WTC11 (cell line): ENCODE measurements around the gene PLEKHA1. TPM values are rescaled to one million over a fixed set of nuclear protein-coding genes. Genes with fewer than 3 reads are reported as not detected.

Experiments used
- ATAC-seq: fragments of 200-7000 bp; cut with Tn5 transposase; 2 replicates; pipeline ENCODE4 v1.10.0; 2021; ENCODE audit warnings: mild to moderate bottlenecking, moderate library complexity
- CTCF ChIA-PET: fragments of 300-600 bp; sonication (Branson Sonifier 250); formaldehyde crosslinking; loops from one replicate; lab custom pipeline; 2021; ENCODE audit warnings: antibody characterized with exemption; lab: Charles Lee
- POLR2A ChIA-PET: fragments of 350-600 bp; sonication (Branson Sonifier 250); formaldehyde crosslinking; loops from one replicate; lab custom pipeline; 2021; ENCODE audit warnings: antibody characterized with exemption; lab: Charles Lee
- DNase-seq: peaks from one replicate; pipeline ENCODE4 v3.0.0; 2021; ENCODE audit warnings: low spot score
- H3K27ac Mint-ChIP-seq: 2 replicates; pipeline ENCODE4 v1.8.0; 2021; ENCODE audit warnings: mixed read lengths
- H3K27me3 Mint-ChIP-seq: 2 replicates; pipeline ENCODE4 v1.8.0; 2021; ENCODE audit warnings: low read depth, mild to moderate bottlenecking, moderate library complexity, mixed read lengths
- H3K36me3 Mint-ChIP-seq: 2 replicates; pipeline ENCODE4 v1.8.0; 2021; ENCODE audit warnings: mixed read lengths
- H3K4me1 Mint-ChIP-seq: 2 replicates; pipeline ENCODE4 v1.8.0; 2022; ENCODE audit warnings: mixed read lengths
- H3K4me3 Mint-ChIP-seq: 2 replicates; pipeline ENCODE4 v1.8.0; 2021; ENCODE audit warnings: mild to moderate bottlenecking, moderate library complexity, mixed read lengths
- H3K9me3 Mint-ChIP-seq: 2 replicates; pipeline ENCODE4 v1.8.0; 2021; ENCODE audit warnings: mixed read lengths
- CREM ChIP-seq: sonication (generic); formaldehyde crosslinking; IDR thresholded peaks from 2 replicates; pipeline ENCODE4 v1.8.1; 2022; ENCODE audit warnings: mild to moderate bottlenecking, missing genetic modification reagents, moderate library complexity
- GTF2I ChIP-seq: fragments of 250-450 bp; sonication (Bioruptor Pico); conservative IDR thresholded peaks from 2 replicates; pipeline ENCODE4 v1.4.0; 2021; ENCODE audit warnings: mild to moderate bottlenecking
- JUN ChIP-seq: sonication (generic); formaldehyde crosslinking; IDR thresholded peaks from 2 replicates; pipeline ENCODE4 v1.8.0; 2023; ENCODE audit warnings: mild to moderate bottlenecking, missing genetic modification reagents
- KAT7 ChIP-seq: sonication (generic); formaldehyde crosslinking; IDR thresholded peaks from 2 replicates; pipeline ENCODE4 v1.8.1; 2023; ENCODE audit warnings: missing genetic modification reagents, mild to moderate bottlenecking, borderline replicate concordance
- NR1H2 ChIP-seq: sonication (generic); formaldehyde crosslinking; IDR thresholded peaks from 2 replicates; pipeline ENCODE4 v1.9.0; 2021; ENCODE audit warnings: mild to moderate bottlenecking, moderate library complexity, missing genetic modification reagents
- SMAD3 ChIP-seq: sonication (generic); formaldehyde crosslinking; IDR thresholded peaks from 2 replicates; pipeline ENCODE4 v1.8.0; 2022; ENCODE audit warnings: missing genetic modification reagents, mild to moderate bottlenecking, borderline replicate concordance
- SMAD4 ChIP-seq: sonication (generic); formaldehyde crosslinking; IDR thresholded peaks from 2 replicates; pipeline ENCODE4 v1.8.0; 2022; ENCODE audit warnings: mild to moderate bottlenecking, missing genetic modification reagents
- TP53 ChIP-seq: sonication (generic); formaldehyde crosslinking; IDR thresholded peaks from 2 replicates; pipeline ENCODE4 v1.8.1; 2023; ENCODE audit warnings: mild to moderate bottlenecking, missing genetic modification reagents
- ZNF232 ChIP-seq: sonication (generic); formaldehyde crosslinking; IDR thresholded peaks from 2 replicates; pipeline ENCODE4 v1.8.0; 2022; ENCODE audit warnings: mild to moderate bottlenecking, missing genetic modification reagents
- ZNF317 ChIP-seq: sonication (generic); formaldehyde crosslinking; IDR thresholded peaks from 2 replicates; pipeline ENCODE4 v1.8.1; 2023; ENCODE audit warnings: low read depth, mild to moderate bottlenecking, moderate library complexity, missing genetic modification reagents, borderline replicate concordance
- total RNA-seq: library from RNA; stranded (reverse); gene quantifications from 3 replicates; pipeline ENCODE4 v1.2.3, GENCODE V29; 2021
- TF ChIP-seq, protein P1 (sequence below): fragments of 250-450 bp; sonication (Bioruptor Pico); IDR thresholded peaks from 2 replicates; pipeline ENCODE4 v1.9.0; 2021; ENCODE audit warnings: moderate library complexity, mild to moderate bottlenecking, inconsistent platforms, borderline replicate concordance
- TF ChIP-seq, protein P2 (sequence below): sonication (generic); formaldehyde crosslinking; IDR thresholded peaks from 2 replicates; pipeline ENCODE4 v1.8.1; 2022; ENCODE audit warnings: low read depth, mild to moderate bottlenecking, moderate library complexity, missing genetic modification reagents, borderline replicate concordance
- TF ChIP-seq, protein P3 (sequence below): sonication (generic); formaldehyde crosslinking; IDR thresholded peaks from 2 replicates; pipeline ENCODE4 v1.8.1; 2023; ENCODE audit warnings: mild to moderate bottlenecking, missing genetic modification reagents, borderline replicate concordance

PLEKHA1 gene
- total RNA-seq, 1 experiment from 2014 or later = 34.6 TPM

DNA sequence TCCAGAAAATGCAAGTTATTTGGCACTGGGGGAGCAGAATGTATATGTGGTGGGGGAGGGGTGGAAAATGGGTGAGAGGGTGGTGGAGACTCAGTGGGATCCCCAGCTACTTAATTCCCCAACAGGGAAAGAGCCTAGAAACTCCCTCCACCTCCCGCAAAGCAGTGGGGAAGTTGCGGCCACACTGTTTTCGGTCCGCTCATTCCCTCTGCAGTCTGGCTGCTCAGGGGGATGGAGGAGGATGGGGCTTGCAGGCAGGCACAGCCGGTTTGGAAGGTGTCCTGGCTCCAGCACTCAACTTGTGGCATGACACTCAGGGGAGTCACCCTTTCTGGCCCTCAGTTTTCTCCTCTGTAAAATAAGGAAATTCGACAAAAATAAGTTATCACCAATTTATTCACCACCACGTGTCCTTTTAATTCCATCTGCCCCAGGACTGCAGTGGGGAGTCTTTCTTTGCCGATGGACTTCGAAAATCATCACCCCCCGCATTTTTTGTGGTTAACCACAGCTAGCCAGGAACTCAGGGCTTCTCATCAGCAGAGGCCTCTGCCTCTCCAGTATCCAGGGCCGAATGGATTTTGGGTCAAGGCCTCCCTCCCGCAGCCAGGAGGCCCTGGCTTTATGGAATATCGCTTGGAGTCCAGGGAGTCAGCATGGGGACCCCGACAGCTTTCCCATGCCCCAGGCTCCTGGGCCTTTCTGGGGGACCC lies 85.2 kb downstream of the PLEKHA1 start:
- no peak for DNase-seq
- H3K9me3 Mint-ChIP-seq = no peaks in the 10 kb centered on the region
- H3K27me3 Mint-ChIP-seq = peaks cover 56% of the 10 kb centered on the region
- peak; percentile 8; the same call in 1 of the 2 replicates for ATAC-seq
- CTCF ChIA-PET = interaction anchor here (1.1 to 1.5 kb wide), 4 partner anchors 86 to 180 kb away, joined by 3 to 6 read pairs (median 4); partner anchors contain the start of gene PLEKHA1
- peak overlapping the region; percentile 46; the same call in 1 of the 2 replicates for H3K4me3 Mint-ChIP-seq
- no peak for TF ChIP-seq CREM (CRISPR knock-in tag)
- no peak for TF ChIP-seq SMAD3
- TF ChIP-seq, protein P1, sequence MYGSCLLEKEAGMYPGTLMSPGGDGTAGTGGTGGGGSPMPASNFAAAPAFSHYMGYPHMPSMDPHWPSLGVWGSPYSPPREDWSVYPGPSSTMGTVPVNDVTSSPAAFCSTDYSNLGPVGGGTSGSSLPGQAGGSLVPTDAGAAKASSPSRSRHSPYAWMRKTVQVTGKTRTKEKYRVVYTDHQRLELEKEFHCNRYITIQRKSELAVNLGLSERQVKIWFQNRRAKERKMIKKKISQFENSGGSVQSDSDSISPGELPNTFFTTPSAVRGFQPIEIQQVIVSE (CRISPR knock-in tag) = no peak
- TF ChIP-seq, protein P2, sequence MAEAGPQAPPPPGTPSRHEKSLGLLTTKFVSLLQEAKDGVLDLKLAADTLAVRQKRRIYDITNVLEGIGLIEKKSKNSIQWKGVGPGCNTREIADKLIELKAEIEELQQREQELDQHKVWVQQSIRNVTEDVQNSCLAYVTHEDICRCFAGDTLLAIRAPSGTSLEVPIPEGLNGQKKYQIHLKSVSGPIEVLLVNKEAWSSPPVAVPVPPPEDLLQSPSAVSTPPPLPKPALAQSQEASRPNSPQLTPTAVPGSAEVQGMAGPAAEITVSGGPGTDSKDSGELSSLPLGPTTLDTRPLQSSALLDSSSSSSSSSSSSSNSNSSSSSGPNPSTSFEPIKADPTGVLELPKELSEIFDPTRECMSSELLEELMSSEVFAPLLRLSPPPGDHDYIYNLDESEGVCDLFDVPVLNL (CRISPR knock-in tag) = no peak
- no peak for TF ChIP-seq ZNF317 (CRISPR knock-in tag)
- TF ChIP-seq ZNF232 (CRISPR knock-in tag) = no peak
- TF ChIP-seq, protein P3, sequence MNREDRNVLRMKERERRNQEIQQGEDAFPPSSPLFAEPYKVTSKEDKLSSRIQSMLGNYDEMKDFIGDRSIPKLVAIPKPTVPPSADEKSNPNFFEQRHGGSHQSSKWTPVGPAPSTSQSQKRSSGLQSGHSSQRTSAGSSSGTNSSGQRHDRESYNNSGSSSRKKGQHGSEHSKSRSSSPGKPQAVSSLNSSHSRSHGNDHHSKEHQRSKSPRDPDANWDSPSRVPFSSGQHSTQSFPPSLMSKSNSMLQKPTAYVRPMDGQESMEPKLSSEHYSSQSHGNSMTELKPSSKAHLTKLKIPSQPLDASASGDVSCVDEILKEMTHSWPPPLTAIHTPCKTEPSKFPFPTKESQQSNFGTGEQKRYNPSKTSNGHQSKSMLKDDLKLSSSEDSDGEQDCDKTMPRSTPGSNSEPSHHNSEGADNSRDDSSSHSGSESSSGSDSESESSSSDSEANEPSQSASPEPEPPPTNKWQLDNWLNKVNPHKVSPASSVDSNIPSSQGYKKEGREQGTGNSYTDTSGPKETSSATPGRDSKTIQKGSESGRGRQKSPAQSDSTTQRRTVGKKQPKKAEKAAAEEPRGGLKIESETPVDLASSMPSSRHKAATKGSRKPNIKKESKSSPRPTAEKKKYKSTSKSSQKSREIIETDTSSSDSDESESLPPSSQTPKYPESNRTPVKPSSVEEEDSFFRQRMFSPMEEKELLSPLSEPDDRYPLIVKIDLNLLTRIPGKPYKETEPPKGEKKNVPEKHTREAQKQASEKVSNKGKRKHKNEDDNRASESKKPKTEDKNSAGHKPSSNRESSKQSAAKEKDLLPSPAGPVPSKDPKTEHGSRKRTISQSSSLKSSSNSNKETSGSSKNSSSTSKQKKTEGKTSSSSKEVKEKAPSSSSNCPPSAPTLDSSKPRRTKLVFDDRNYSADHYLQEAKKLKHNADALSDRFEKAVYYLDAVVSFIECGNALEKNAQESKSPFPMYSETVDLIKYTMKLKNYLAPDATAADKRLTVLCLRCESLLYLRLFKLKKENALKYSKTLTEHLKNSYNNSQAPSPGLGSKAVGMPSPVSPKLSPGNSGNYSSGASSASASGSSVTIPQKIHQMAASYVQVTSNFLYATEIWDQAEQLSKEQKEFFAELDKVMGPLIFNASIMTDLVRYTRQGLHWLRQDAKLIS = no peak
- no peak for TF ChIP-seq JUN (CRISPR knock-in tag)
- TF ChIP-seq GTF2I (CRISPR knock-in tag) = no peak
- no peak for TF ChIP-seq NR1H2
- TF ChIP-seq, all 79 proteins: peak for 0
- Mint-ChIP-seq H3K27ac (no peak overlapping the region), H3K4me1 (peaks cover 39% of the 10 kb centered on the region), H3K36me3 (no peaks in the 10 kb centered on the region)
- POLR2A ChIA-PET = no interaction called here

DNA sequence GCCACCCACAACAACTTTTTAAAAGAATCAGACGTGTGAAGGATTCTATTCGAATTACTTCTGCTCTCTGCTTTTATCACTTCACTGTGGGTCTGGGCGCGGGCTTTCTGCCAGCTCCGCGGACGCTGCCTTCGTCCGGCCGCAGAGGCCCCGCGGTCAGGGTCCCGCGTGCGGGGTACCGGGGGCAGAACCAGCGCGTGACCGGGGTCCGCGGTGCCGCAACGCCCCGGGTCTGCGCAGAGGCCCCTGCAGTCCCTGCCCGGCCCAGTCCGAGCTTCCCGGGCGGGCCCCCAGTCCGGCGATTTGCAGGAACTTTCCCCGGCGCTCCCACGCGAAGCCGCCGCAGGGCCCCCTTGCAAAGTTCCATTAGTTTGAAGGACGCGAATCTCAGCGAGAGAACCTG lies 86.4 kb downstream of the PLEKHA1 start:
- peak overlapping the region; percentile 58 for H3K4me3 Mint-ChIP-seq
- peaks cover 39% of the 10 kb centered on the region for H3K4me1 Mint-ChIP-seq
- H3K27ac Mint-ChIP-seq = no peak overlapping the region
- no peak for TF ChIP-seq KAT7 (CRISPR knock-in tag)
- no peak for DNase-seq
- H3K27me3 Mint-ChIP-seq = peaks cover 64% of the 10 kb centered on the region
- ATAC-seq = no peak
- H3K36me3 Mint-ChIP-seq = no peaks in the 10 kb centered on the region
- ChIA-PET POLR2A (no interaction called here), CTCF (interaction anchor here (1.1 to 1.5 kb wide), 3 partner anchors 87 to 181 kb away, joined by 3 to 6 read pairs (median 5); partner anchors contain the start of gene PLEKHA1)
- no peaks in the 10 kb centered on the region for H3K9me3 Mint-ChIP-seq

DNA sequence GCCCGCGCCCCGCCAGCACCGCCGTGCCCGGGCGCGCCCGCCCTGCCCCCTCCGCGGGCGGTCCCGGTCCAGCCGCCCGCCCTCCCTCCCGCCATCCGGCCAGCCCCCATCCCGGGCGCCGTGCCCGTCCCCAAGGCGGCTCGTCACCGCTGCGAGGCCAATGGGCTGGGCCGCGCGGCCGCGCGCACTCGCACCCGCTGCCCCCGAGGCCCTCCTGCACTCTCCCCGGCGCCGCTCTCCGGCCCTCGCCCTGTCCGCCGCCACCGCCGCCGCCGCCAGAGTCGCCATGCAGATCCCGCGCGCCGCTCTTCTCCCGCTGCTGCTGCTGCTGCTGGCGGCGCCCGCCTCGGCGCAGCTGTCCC lies 86.8 kb downstream of the PLEKHA1 start, which contains the start of gene HTRA1:
Gene HTRA1 (plus strand): TSS at position 187 of the 362 bp plus-strand sequence. CDS start 100 bp downstream, at position 287.
- DNase-seq (peak; percentile 71), ATAC-seq (peak; percentile 69)
- H3K4me3 Mint-ChIP-seq = peak within 1 kb of the TSS; percentile 73
- no peaks in the 10 kb centered on the region for H3K36me3 Mint-ChIP-seq
- ChIA-PET CTCF (interaction anchor here (0.7 to 1.5 kb wide), 3 partner anchors 87 to 182 kb away, joined by 3 to 4 read pairs (median 3); partner anchors contain the start of gene PLEKHA1), POLR2A (no interaction called here)
- no peak within 1 kb of the TSS for H3K27ac Mint-ChIP-seq
- peaks cover 64% of the 10 kb centered on the region for H3K27me3 Mint-ChIP-seq
- H3K9me3 Mint-ChIP-seq = no peaks in the 10 kb centered on the region
- H3K4me1 Mint-ChIP-seq = peaks cover 39% of the 10 kb centered on the region
- TF ChIP-seq KAT7 (CRISPR knock-in tag) (0 out of 2 replicates have a peak, but pooled peaks have one; percentile 14), TP53 (CRISPR knock-in tag) (0 out of 2 replicates have a peak, but pooled peaks have one; percentile 31), SMAD4 (CRISPR knock-in tag) (no peak), NR1H2 (no peak)
